Stimulated activated CD4-positive, alpha-beta T cell treated with anti-CD3 and anti-CD28 coated beads, Interleukin-1b, Interleukin-23, amount 100 ng/mL, for 4 hours (primary cell): ENCODE data around the gene TTC17.

ENCODE experiments used
- DNase-seq, 2 donors: peaks; one replicate each; pipeline ENCODE4 v3.0.0-alpha.2; 2020; ENCODE audit warnings: low read depth in 2 of 2

Gene TTC17

GRCh38 chr11:43537833-43538615 lies 179.3 kb downstream of the TTC17 start:
- no peak for DNase-seq

- DNase-seq = no peak
These were observed 183.3 kb downstream of the TTC17 start for GRCh38 chr11:43541993-43542392.

DNA sequence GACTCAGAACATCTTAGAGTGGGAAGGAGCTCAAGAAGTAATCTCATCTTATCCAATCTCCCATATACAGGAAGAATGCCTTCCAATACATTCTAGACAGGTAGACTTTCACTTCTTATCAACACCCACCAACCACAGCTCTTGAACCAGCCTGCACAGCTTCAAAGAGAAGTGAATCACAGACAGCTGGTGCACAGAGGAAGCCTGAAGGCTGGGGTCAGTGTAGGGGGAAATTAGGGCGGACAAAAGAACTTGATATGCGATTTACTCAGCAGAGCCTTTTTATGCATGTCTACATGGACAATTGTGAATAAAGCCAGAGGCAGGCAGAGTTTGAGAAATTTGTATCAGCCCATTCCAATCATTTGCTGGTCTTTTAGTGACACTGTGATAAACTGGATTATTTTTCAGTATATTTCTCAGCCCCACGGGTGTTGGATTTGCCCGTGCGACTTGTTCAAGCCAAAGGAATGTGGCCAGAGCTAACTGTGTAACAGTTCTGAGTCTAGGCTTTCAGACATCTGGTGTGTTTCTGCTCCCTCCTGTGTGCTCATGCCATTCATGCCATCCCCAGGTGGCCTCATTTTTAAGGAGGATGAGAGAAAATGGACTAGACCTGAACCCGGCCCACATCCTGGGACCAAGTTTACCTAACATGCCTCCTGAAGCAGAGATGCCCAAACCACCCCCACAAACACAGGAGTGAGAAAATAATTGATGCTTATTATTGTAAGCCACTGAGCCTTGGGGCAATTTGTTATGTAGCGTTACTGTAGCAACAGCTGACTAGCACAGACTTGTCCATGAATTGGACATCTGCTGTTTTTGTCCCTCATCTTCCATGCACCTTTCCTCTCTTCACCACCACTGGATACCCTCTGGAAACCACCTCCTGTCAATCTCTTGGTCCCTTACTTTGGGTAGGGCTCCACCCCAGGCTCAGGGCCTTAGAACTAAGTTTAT lies 184.3 kb downstream of the TTC17 start:
- DNase-seq = no peak
